Kidney capillary endothelial cell (primary cell): ENCODE measurements around the gene RFT1.

ENCODE experiments used
- DNase-seq: peaks from one replicate; pipeline ENCODE4 v3.0.0-alpha.2; 2018; ENCODE audit warnings: low spot score

Gene RFT1

DNA sequence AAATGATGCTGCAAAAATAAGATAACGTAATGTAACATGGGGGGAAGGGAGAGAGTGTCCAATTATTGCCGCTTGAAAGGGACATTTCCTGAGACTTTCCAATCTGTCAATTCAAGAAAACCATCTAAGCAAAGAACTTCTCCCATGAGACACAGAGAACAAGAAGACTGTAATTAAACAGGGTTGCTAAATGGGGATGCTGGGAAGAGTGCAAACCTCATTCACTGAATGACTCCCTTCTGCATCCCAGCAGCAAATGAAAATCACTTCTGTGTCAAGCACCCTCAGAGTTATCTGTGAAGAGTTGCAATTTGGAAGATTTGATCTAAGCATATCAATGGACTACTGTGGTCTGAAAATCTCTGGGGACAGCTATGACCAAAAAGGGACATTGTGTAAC lies 3.6 kb downstream of the RFT1 start:
- DNase-seq = no peak

DNA sequence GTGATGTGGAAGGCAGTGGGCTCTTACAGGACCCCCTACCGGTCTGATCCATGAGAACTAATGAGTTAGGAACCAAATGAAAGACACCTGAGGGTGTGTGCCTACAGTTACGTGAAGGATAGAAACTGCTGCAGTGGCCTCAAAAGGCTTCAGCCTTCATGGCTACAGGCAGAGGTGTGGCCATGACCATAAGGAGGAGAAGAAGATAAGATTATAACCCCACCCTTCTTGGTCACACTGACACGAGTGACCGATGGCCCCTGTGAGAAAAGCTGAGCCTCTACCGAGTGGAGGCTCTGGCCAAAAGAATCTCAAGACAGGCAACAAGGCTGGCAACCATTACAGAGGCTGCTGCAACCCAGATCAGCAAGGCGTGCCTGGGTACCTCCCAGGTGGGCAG lies 6.3 kb downstream of the RFT1 start:
- DNase-seq = no peak

GRCh38 chr3:53123510-53123909 lies 6.7 kb downstream of the RFT1 start:
- DNase-seq = no peak

DNA sequence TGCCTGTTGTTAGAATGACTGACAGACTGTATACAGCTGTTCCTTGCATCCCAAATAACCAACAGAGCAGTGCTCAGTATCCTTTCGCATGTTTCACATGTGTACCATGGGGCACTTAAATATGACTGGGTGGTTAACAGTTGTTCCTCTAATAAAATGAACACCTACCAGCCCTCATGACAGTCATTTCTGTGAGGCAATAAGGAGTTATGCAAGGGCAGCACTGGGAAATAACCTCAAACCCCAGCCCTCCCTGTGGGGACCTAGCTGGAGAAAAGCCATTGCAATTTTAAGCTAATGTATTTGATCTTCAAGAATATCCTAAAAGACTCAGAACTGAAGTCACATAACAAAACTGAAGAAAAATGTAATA lies 7.3 kb downstream of the RFT1 start:
- DNase-seq = no peak

- DNase-seq = no peak
Observed at GRCh38 chr3:53122255-53122932, 7.8 kb downstream of the RFT1 start.

DNA sequence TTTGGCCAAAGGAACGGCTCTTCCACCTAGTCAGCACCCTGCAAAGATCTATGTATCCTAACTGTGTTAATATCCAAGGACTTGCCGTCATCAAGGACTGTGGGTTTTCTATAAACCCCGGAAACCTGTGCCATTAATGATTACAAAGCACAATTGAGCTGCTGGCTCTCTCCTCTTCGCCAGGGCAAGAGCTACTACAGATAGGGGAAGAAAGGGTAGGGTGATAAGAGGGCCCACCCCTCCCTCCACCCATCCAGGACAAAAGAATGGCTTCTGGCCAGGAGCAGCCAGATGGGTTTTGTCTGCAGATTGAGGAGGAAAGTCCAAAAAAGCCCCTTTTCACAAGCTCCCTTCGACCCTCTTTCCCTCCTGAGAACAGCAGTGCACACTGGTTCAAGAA lies 9.9 kb downstream of the RFT1 start:
- no peak for DNase-seq

DNA sequence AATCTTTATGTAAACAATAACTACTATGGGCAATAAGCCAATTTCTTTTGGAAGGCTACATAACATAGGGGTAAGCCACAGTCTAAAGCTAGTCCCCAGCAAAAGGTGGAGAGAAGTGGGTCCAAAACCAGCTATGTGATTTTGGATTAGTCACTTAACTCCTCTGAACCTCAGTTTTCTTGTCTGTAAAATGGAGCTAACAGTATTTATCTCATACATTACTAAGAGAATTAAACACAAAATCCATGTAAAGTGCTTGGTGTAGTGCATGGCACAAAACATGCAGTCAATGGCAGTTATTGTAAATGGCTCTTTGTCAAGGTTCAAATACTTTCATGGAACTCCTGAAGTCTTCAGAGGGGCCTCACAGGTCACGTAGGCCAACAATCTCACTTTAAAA lies 13.3 kb downstream of the RFT1 start:
- DNase-seq = no peak

- peak; percentile 37 for DNase-seq
Observed at GRCh38 chr3:53114412-53115074, 15.7 kb downstream of the RFT1 start.

GRCh38 chr3:53114011-53114400 lies 16.2 kb downstream of the RFT1 start:
- DNase-seq = peak; percentile 76

- no peak for DNase-seq
Observed at GRCh38 chr3:53113293-53114010, 16.8 kb downstream of the RFT1 start.

GRCh38 chr3:53111822-53112221 lies 18.4 kb downstream of the RFT1 start:
- DNase-seq = no peak

DNA sequence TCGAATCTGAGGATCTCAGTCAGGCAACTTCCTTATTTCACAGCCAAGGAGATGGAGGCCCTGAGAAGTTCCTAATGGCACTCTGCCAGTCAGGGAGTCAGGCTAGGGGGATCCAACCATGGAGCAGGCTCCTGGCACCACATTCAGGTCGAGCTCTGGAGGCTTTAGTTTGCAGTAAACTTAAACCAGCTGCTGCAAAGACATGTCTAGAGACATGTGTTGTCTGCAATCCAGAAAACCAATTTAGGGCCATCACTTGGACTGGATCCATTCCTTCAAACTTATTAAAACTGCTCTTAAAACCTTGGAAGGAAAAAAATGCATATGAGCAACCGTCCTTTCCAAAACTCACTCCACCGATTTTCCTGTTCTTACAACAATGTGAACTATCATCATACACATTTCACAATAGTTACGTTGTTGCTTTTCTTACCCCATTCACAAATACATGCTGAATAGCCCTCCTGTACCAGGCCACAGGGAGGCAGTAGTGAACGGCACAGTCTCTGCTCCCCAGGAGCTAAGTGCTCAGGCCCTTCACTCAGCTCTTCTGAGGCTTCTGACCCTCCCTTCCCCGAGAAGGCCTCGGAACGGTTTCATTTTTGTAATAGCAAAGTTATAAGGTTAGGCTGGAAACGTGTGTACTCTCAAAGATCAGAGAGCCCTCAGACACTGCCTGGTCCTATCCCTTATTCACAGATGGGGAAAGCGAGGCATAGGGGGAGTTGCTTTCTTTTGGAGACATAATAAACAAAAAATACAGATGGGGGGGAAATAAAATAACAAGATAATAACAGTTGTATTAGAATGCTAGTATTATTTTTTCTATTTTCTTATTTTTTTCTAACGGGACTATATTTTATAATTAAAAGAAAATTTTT lies 20.1 kb downstream of the RFT1 start:
- no peak for DNase-seq

GRCh38 chr3:53109190-53109589 lies 21.0 kb downstream of the RFT1 start:
- DNase-seq = no peak

- DNase-seq = no peak
Observed at GRCh38 chr3:53104762-53105161, 25.5 kb downstream of the RFT1 start.

DNA sequence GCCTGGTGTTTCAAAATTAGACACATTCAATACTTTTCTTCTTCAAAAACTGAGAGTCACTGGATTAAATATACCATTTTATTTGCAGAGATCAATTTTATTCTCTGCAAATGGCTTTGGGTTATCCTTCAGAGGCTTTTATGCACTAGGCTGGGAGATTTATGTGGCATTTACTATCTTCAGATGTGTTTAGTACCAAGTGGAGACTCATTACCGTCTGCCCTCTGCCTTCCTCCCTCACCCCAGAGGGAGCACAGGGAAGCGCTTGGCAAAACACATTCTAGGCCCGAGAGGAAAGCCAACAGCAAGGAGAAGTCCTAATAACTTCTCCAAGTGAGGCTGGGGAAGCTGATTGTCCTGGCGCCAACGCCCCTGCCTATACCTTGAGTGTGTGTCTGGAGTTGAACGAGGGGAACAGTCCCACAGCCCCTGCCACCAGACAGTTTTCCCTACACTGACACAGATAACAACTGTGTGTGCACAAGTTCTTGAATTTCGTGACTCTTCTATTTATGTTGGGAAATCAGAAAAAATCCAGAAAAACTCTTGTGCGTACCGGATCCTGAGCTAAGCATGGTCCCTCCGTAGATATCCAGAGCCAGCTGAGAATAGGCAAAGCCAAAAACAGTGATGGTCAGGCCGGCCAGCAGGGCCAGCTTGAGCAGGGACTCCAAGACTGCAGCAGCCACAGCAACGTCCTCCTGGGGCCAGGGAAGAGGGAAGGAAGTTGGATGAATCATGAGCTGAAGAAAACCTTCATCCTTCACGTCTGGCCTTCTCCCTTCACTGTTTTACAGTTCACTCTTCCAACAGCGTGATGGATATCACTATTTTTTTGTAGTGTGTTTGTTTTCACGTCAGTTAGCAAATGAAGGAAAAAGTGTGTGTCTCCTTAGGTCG lies 26.6 kb downstream of the RFT1 start:
- DNase-seq = peak; percentile 35

- no peak for DNase-seq
Observed at GRCh38 chr3:53102601-53103147, 27.6 kb downstream of the RFT1 start.

DNA sequence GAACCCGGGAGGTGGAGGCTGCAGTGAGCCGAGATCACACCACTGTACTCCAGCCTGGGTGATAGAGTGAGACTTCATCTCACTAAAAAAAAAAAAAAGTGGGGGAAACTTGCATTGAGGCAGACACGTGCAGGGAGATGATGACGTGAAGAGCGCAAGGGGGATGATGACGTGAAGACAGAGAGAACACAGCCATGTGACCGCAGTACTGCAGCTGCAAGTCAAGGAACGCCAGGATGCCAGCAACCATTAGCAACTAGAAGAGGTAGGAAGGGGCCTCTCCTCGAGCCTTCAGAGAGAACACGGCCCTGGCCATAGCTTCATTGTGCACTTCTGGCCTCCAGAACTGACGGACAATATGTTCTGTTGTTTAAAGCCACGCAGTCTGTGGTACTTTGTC lies 28.3 kb downstream of the RFT1 start:
- no peak for DNase-seq

- no peak for DNase-seq
Observed at GRCh38 chr3:53100818-53101466, 29.3 kb downstream of the RFT1 start.

GRCh38 chr3:53097887-53098286 lies 32.3 kb downstream of the RFT1 start:
- DNase-seq = no peak

GRCh38 chr3:53092942-53093341 lies 37.3 kb downstream of the RFT1 start:
- no peak for DNase-seq

DNA sequence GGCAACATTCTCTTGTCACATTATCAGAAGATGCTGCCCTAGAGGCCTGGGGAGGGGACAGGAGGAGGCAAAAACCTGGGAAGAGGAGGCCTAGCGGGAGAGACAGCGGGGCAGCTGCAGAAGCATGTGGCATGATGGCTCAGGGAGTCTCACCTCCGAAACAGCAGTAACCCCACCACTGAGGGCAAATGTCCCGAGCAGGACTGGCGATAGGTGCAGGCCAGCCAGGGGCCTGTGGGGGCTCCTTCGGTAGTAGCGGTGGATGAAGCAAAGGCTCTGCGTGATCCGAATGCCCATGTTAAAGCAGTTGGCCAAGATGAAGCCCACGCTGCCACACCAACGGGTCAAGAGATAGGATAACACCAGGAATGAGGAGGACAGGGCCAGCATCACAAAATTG lies 38.0 kb downstream of the RFT1 start:
- DNase-seq = no peak
